ENCODE measurements around the gene METTL16.

The METTL16 gene

DNA sequence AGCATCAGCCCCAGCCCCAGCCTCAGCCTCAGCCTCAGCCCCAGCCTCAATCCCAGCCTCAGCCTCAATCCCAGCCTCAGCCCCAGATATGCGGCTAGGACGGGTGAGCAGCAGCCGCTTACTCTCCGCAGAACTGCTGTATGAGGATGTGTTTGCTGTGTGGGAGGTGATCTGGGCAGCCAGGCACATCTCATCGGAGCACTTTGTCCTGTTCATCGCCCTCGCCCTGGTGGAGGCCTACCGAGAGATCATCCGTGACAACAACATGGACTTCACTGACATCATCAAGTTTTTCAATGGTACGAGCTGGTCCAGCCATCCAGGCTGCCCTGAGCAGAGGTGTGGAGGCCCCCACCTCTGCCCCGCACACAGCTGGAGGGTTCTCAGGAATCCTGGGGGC, 132.8 kb downstream of the METTL16 start:
- no peak for DNase-seq

DNA sequence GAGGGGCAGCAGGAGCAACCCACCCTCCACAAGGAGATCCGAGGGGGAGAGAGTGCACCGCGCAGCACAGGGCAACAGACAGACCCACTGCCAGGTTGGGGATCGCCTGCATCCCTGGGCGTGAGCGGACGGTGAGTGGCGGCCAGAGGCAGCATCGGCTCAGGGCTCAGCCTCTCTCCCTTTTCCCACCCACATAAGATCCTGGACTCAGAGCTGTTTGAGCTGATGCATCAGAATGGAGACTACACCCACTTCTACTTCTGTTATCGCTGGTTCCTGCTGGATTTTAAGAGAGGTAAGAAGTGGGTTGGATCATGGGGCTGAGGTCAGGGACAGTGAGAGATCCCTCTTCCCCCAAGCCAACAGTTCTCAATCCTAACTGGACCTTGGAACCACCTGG, 134.0 kb downstream of the METTL16 start:
- DNase-seq: no peak

DNA sequence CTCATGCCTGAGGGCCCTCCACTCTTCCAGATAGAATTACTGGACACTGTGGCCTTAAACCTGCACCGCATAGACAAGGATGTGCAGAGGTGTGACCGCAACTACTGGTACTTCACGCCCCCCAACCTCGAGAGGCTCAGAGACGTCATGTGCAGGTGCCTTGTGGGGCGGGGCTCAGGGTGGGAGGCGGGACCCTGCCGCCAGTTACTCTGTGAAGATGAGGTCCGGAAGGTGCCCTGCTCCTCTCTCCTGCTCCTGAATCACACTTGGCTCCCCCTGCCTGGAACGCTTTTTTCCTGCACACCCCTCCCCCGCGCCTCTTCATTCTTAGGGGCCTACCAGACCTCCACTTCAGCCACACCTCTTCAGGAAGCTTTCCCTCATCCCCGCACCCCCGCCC, 135.6 kb downstream of the METTL16 start:
- DNase-seq: no peak

DNA sequence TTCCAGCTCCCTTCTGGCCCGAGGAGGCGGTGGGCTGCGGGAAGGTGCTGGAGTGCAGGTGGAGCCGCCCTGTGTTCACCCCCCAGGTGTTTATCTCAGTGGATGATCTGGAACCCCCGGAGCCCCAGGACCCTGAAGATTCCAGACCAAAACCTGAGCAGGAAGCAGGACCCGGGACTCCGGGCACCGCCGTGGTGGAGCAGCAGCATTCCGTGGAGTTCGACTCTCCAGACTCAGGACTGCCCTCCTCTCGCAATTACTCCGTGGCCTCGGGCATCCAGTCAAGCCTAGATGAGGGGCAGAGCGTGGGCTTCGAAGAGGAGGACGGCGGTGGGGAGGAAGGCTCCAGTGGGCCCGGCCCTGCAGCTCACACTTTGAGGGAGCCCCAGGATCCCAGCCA, 136.3 kb downstream of the METTL16 start:
- DNase-seq: no peak

DNA sequence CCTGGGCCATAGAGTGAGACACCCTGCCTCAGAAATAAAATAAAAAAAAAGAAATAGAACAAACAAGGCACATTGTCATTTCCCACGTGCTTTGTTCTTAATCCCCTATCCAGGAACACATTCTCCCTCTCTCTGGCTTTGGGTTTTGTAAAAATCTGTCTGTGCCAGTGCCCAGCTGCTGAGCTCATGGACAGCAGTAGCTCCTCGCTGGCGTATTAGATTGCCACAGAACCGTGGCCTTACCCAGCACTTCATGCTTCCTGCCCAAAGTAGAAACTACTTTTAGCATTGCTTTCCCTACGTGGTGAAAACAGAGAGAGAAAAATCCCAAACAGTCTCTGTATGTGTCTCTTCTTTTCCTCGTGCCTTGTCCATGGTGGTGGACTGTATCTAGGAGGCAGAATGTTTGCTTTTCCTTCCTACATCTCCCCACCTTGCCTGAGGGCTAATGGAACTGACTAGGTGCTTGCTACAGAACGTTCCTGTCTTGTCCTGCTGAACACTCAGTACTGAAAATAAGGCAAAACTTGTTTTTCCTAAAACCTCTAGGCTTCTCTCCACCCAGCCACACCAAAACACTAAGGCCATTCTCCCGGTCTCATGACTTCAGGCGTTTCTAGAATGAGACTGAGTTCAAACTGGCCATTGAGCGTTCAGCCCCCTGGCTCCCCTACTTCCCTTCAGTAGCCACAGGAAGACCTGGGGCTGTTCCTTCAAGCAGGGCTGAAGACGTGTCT, 137.0 kb downstream of the METTL16 start:
- no peak for DNase-seq

DNA sequence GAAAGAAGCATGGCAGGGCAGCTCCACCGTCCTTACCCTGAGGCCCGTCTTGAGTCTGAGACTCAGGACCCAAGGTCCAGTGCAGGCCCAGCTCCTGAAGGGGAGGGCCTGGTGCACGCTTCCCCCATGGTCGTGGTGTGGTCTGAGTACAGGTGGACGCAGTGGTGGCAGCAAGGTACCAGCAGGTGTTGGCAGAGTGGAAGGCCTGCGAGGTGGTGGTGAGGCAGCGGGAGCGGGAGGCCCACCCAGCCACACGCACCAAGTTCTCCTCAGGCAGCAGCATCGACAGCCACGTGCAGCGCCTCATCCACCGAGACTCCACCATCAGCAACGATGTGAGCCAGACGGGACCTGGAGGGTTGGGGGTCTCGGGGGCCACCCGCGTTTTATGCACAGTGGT, 138.5 kb downstream of the METTL16 start:
- no peak for DNase-seq

DNA sequence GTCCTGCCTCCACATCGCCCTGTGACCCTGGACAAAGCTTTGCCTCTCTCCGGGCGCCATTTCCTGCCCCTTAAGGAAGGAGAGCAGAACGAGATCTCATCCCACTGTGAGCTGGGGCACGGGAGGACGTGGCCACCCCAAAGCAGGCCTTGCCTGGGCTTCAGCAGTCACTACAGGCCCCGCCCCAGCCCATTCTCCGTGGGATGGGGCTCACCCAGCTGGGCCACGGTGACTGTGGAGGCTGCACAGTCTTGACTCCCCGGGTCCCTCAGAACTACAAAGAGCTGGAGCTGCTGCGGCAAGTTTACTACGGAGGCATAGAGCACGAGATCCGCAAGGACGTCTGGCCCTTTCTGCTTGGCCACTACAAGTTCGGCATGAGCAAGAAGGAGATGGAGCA, 139.0 kb downstream of the METTL16 start:
- no peak for DNase-seq

DNA sequence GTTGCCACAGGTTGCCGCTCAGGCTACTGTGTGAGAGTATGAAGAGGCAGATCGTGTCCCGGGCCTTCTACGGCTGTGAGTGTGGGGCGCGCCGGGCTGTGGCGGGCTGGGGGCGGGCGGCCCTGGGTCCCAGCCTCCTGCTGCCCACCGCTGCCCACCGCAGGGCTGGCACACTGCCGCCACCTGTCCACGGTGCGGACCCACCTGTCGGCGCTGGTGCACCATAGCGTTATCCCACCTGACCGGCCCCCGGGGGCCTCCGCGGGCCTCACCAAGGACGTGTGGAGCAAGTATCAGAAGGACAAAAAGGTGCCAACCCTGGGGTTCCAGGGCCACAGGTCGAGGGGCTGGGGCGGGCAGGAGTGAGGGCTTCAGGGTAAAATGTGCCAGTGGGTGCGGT, 139.5 kb downstream of the METTL16 start:
- no peak for DNase-seq

DNA sequence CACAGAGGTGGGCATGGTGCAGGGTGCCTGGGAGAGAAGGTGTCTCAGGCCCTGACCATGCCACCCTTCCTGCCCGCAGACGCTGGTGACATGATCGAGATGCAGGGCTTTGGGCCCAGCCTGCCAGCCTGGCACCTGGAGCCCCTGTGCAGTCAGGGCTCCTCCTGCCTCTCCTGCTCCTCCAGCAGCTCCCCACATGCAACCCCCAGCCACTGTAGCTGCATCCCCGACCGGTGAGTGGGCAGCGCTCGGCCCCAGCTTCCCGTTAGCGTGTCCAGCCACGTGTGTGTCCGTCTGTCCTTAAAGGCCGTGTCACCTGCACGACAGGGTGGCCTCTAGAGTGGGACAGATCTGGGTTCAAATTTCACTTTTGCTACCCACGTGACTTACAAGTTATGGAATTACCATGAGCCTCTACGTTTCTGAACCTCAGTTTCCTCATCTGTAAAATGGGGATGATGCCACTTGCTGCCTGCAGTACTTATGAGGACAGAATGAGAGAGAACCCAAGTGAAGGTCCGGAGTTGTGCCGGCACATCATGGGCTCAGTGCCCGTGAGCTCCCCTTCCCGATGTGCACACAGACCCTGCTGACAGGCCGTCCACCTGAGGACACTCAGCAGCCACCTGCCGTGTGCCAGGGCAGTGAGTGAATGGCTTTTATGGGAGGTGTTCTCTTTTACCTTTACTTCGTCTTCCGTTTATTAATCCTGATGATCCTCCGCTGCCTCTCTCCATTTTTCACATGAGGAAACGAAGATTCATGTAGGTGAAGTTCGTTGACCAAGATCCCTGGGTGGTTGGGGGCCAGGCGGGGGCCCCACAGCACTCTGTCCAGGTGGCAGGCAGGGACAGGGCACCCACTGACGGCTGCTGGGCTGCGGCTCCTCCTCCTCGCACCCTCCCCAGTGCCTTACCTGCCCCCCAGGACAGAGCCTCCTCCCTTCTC, 140.2 kb downstream of the METTL16 start:
- no peak for DNase-seq

DNA sequence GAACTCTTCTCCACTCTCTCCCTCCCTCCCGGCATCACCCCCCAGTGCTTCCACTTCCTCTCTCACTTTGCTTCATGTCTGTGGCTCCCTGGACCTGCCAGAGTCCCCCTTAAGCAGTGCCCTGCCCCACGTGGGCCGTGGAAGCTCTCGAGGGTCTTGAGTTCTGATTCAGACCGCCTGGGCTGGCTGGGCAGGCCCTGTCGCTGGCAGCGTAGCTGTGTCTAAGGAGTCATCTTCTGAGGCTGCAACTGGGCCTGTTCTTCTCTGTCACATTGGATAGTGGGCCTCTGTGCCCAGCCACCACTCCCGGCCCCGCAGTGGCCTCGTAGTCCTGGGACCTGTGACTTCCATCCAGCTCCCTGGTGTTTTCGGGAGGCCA, 141.5 kb downstream of the METTL16 start:
- DNase-seq: no peak

DNA sequence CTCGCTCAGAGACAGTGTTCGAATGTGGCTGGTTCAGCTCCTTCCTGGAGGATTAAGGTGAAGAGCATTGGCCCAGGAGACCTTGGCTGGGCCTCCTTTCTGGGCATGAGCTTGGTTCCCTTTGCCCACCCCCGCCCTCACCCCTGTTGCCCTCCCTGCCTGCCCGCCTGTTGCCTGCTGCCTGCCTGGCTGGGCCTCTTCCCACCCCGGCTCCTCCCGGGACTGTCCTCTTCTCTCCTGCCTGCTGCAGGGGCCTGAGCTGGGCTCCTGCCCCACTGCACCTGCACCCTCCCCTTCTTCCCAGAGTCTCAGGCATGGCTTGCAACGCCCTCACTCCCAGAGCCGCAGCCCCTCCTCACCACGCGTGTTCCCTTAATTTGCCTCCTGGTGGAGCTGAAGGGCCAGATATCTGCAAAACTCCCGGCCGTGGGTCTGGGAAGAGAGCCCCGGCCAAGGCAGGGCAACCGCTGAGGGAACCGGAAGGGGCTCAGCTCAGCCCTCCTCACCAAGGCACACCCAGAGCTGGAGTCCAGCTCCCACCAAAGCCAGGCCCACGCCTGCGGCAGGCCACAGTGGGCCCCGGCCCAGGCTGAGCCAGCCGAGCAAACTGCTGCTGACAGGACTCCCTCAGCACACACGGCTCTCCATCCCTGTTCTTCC, 142.0 kb downstream of the METTL16 start:
- no peak for DNase-seq

DNA sequence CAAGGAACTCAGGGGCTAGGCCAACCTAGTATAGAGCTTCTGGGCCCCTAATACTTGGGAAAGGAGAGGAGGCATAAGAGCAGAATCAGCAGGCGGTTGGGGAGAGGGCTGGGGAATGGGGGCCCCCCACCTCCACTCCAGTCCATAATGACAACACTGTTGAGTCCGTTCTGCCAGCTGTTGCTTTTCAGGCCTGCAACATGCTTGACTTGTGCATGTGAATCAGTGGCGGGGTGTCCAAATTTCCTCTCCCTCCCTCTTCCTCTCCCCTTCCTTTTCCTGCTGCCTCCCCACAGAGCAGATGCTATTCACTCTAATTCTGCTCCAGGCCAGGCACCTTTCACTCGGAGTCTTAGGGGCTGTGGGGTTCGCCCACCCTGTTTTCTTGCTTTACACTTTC, 142.6 kb downstream of the METTL16 start:
- no peak for DNase-seq

DNA sequence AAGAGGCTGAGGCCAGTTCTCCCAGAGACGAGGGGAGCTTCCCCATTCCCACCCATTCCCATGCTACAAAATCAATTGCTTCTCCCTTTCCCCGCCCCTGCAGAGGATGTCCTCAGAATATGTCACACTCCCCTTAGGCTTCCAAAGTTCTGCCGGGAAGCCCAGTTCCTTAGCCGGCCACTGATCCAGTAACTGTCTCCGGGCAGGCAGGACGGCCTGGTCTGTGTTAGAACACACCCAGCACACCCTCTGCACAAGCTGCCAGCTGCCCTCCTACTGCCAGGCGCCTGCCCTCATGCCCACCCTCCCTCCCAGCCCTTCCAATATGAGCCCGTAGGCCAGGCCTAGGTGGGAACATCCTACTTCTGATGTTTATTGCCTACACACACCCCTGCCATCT, 143.3 kb downstream of the METTL16 start:
- DNase-seq: no peak

DNA sequence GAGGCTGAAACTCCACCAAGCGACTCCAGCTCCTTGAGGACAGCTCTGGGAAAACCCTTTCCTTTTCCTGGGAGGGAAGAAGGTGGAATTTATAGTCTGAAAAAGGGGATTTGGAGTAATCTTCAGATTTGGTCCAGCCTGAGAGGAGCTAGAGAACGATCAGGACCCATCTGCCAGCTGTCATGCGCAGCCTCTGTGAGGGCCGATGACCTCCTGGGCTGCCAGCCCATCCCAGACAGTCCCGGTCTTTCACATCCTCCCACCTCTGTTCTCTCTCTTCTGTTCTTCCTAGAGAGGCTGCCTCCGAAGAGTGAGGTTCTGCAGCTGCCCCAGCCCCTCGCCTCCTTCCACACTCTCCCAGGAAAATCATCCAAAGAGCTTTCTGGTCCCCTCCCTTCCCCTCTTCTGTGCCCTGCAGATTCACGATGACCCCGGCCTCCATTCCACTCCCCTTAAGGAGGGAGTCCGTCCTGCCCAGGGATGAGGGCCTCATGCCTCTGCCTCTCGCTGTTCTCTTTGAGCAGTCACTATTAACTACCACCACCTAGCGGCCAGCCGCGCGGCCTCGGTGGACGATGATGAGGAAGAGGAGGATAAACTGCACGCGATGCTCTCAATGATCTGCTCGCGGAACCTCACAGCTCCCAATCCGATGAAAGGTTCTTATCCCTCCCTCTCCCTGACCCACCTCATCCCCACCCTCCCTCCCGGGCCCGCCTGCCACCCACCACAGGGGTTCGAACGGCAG, 144.8 kb downstream of the METTL16 start:
- DNase-seq: no peak

Measured in stimulated activated naive CD4-positive, alpha-beta T cell (primary cell).